ENCODE data around the gene CST6. TPM values are rescaled to one million over a fixed set of nuclear protein-coding genes. Genes with fewer than 3 reads are reported as not detected.

The CST6 gene
- total RNA-seq, 1 donor from 2014 or later = 23.7 TPM

DNA sequence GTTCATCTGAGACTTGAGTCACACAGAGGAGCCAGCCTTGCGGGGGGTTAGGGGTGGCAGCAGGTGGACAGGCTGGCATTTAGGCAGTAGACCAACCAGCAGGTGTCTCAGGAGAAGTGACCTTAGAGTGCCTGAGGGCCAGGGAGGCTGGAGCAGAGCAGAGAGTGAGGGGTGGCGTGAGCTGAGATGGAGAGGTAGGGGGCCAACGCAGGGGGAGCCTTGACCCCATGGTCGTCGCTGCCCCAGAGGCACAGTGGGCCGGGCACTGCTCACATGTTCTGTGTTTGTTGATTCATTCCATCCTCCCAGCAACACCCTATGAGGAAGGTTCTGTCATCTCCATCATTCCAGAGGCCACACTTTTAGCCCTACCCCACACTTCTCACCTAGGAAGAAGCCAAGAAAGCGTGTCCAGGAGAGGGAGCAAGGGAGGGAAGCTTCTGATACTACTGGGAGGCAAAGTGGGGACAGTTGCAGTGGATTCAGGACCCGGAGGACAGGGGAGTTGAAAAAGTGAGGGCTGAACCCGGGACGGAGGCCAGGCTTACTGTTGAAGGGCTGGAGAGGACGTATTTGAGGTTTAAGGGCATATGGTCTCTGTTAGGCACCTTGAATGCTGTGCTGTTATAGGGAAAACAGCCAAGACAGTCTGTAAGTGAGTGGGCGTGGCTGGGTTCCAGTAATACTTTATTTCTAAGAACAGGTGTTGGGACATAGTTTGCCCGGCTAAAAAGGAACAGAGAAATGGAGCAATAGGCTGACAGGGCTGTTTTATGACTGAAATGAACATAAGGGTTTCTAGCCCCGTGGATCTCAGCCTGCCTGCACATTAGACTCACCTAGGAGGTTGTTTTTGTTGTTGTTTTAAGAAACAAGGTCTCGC, 43.0 kb upstream of the CST6 start:
- ATAC-seq = peak; percentile 83
- no peak overlapping the region for H3K4me3 ChIP-seq
- intact Hi-C loops (cut with DNase I) = no loop called here
- TF ChIP-seq, protein P1, sequence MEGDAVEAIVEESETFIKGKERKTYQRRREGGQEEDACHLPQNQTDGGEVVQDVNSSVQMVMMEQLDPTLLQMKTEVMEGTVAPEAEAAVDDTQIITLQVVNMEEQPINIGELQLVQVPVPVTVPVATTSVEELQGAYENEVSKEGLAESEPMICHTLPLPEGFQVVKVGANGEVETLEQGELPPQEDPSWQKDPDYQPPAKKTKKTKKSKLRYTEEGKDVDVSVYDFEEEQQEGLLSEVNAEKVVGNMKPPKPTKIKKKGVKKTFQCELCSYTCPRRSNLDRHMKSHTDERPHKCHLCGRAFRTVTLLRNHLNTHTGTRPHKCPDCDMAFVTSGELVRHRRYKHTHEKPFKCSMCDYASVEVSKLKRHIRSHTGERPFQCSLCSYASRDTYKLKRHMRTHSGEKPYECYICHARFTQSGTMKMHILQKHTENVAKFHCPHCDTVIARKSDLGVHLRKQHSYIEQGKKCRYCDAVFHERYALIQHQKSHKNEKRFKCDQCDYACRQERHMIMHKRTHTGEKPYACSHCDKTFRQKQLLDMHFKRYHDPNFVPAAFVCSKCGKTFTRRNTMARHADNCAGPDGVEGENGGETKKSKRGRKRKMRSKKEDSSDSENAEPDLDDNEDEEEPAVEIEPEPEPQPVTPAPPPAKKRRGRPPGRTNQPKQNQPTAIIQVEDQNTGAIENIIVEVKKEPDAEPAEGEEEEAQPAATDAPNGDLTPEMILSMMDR (IDR thresholded peaks at IDR 0.05) = peak; percentile 8
- H3K27me3 ChIP-seq = no peaks in the 10 kb centered on the region
- H3K27ac ChIP-seq = peak overlapping the region; percentile 60
- H3K9me3 ChIP-seq = no peaks in the 10 kb centered on the region
- peaks cover 14% of the 10 kb centered on the region for H3K4me1 ChIP-seq
- peaks cover 78% of the 10 kb centered on the region for H3K36me3 ChIP-seq
- no peak for DNase-seq

DNA sequence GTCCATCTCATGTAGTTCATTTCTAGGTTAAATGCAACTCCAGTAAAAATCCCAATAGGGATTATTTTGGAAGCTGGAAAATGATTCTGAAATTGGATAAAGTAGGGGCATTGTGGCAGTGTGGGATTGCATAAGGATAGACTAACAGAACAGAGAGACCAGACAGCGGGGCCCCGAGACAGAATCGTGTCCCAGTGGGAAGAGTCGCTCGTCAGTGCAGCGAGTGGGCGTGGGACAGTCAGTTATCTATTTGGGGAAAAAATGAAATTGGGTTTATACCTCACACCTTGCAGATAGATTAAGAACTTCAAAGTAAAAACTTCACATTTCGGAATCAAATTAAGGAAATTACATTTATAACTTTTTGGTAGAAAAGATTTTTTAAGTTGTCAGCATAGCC, 39.7 kb upstream of the CST6 start:
- Histone ChIP-seq H3K36me3 (peaks cover 68% of the 10 kb centered on the region), H3K4me1 (peaks cover 12% of the 10 kb centered on the region), H3K4me3 (no peak overlapping the region), H3K9me3 (no peaks in the 10 kb centered on the region), H3K27ac (no peak overlapping the region), H3K27me3 (no peaks in the 10 kb centered on the region)
- TF ChIP-seq, protein P1 (IDR thresholded peaks at IDR 0.05) = no peak
- no peak for ATAC-seq
- intact Hi-C loops (cut with DNase I) = loop anchor here (10.0 kb wide), 1 partner anchor 47 kb away; no protein-coding TSS in a partner anchor
- no peak for DNase-seq

- Histone ChIP-seq H3K27me3 (no peaks in the 10 kb centered on the region), H3K4me3 (no peak overlapping the region), H3K36me3 (peaks cover 68% of the 10 kb centered on the region), H3K9me3 (no peaks in the 10 kb centered on the region), H3K27ac (no peak overlapping the region), H3K4me1 (peaks cover 12% of the 10 kb centered on the region)
- ATAC-seq (no peak), DNase-seq (no peak)
- intact Hi-C loops (cut with DNase I) = loop anchor here (10.0 kb wide), 1 partner anchor 49 kb away; no protein-coding TSS in a partner anchor
- TF ChIP-seq, protein P1 (IDR thresholded peaks at IDR 0.05) = no peak
Measured at GRCh38 chr11:65973439-65974110, 38.2 kb upstream of the CST6 start.

GRCh38 chr11:65975771-65976170, 36.0 kb upstream of the CST6 start:
- intact Hi-C loops (cut with DNase I) = loop anchor here (10.0 kb wide), 1 partner anchor 51 kb away; no protein-coding TSS in a partner anchor
- no peak overlapping the region for H3K4me3 ChIP-seq
- TF ChIP-seq, protein P1 (IDR thresholded peaks at IDR 0.05) = no peak
- H3K27ac ChIP-seq = no peak overlapping the region
- no peaks in the 10 kb centered on the region for H3K4me1 ChIP-seq
- H3K36me3 ChIP-seq = peaks cover 59% of the 10 kb centered on the region
- no peaks in the 10 kb centered on the region for H3K27me3 ChIP-seq
- no peaks in the 10 kb centered on the region for H3K9me3 ChIP-seq
- no peak for DNase-seq
- no peak for ATAC-seq

GRCh38 chr11:65976216-65977176, 35.3 kb upstream of the CST6 start:
- TF ChIP-seq, protein P1 (IDR thresholded peaks at IDR 0.05) = no peak
- H3K36me3 ChIP-seq = peaks cover 59% of the 10 kb centered on the region
- no peaks in the 10 kb centered on the region for H3K9me3 ChIP-seq
- ATAC-seq = no peak
- no peak overlapping the region for H3K4me3 ChIP-seq
- no peaks in the 10 kb centered on the region for H3K27me3 ChIP-seq
- intact Hi-C loops (cut with DNase I) = loop anchor here (10.0 kb wide), 1 partner anchor 52 kb away; no protein-coding TSS in a partner anchor
- no peak for DNase-seq
- no peak overlapping the region for H3K27ac ChIP-seq
- H3K4me1 ChIP-seq = no peaks in the 10 kb centered on the region

All from upper lobe of right lung (tissue), 1 donor.